CD4-positive, CD25-positive, alpha-beta regulatory T cell (primary cell): ENCODE results near the gene PLCG2. TPM values are rescaled to one million over a fixed set of nuclear protein-coding genes. Genes with fewer than 3 reads are reported as not detected.
"Not testable (repeated sequence)": the region's sequence is repeated elsewhere in the genome, so short reads cannot be mapped to it uniquely, and the experiment has no call there.

ENCODE experiments used
- ATAC-seq, 2 donors: fragments of 150-1000 bp; cut with Tn5 transposase; one replicate each; pipeline ENCODE4 v1.10.0; 2021; ENCODE audit warnings: low read depth in 2 of 2, moderate number of reproducible peaks in 2 of 2, moderate library complexity in 1 of 2
- DNase-seq, 3 donors: peaks; one replicate each; pipeline versions ENCODE4 v3.0.0 to v3.0.0-alpha.2; 2012 to 2022; ENCODE audit warnings: mixed read lengths in 1 of 3
- H3K27ac ChIP-seq: one replicate; pipeline ENCODE4 v1.7.0; 2013; ENCODE audit warnings: mild to moderate bottlenecking, low read length; ENCODE audit not compliant: insufficient read depth, poor library complexity, severe bottlenecking
- H3K27me3 ChIP-seq: one replicate; pipeline ENCODE4 v1.7.0; 2013; ENCODE audit warnings: low read length; ENCODE audit not compliant: control insufficient read depth, insufficient read depth
- H3K36me3 ChIP-seq: one replicate; pipeline ENCODE4 v1.7.0; 2013; ENCODE audit warnings: mild to moderate bottlenecking, low read length, moderate library complexity; ENCODE audit not compliant: control insufficient read depth, insufficient read depth
- H3K4me1 ChIP-seq: 2 replicates; pipeline ENCODE4 v1.7.0; 2013; ENCODE audit warnings: mild to moderate bottlenecking, low read length; ENCODE audit not compliant: insufficient read depth, control insufficient read depth, poor library complexity, severe bottlenecking
- H3K4me3 ChIP-seq: one replicate; pipeline ENCODE4 v1.7.0; 2013; ENCODE audit warnings: low read depth, mild to moderate bottlenecking, low read length, moderate library complexity
- H3K9me3 ChIP-seq, 2 experiments: 1 replicate in 1 of 2; 2 replicates in 1 of 2; pipeline ENCODE4 v1.7.0; 2013; ENCODE audit warnings: low read length in 2 of 2, mild to moderate bottlenecking in 1 of 2, moderate library complexity in 1 of 2; ENCODE audit not compliant: control insufficient read depth in 2 of 2
- H3K27ac Mint-ChIP-seq, 3 donors: one replicate each; pipeline ENCODE4 v1.8.0; 2020 to 2022; ENCODE audit warnings: mild to moderate bottlenecking in 3 of 3, mixed read lengths in 3 of 3, moderate library complexity in 2 of 3
- H3K27me3 Mint-ChIP-seq: one replicate; pipeline ENCODE4 v1.8.0; 2022; ENCODE audit warnings: mild to moderate bottlenecking, mixed read lengths
- H3K36me3 Mint-ChIP-seq: one replicate; pipeline ENCODE4 v1.8.0; 2020; ENCODE audit warnings: mixed read lengths
- H3K4me1 Mint-ChIP-seq, 4 donors: one replicate each; pipeline ENCODE4 v1.8.0; 2020 to 2022; ENCODE audit warnings: mixed read lengths in 4 of 4, mild to moderate bottlenecking in 1 of 4
- H3K4me3 Mint-ChIP-seq, 4 donors: one replicate each; pipeline ENCODE4 v1.8.0; 2020 to 2022; ENCODE audit warnings: mild to moderate bottlenecking in 4 of 4, mixed read lengths in 4 of 4, moderate library complexity in 3 of 4
- H3K9me3 Mint-ChIP-seq, 7 donors: one replicate each; pipeline ENCODE4 v1.8.0; 2020 to 2022; ENCODE audit warnings: mixed read lengths in 7 of 7, mild to moderate bottlenecking in 3 of 7, moderate library complexity in 2 of 7
- polyA plus RNA-seq, 4 donors: library from polyadenylated mRNA; unstranded; fragments of 300-500 nt; fragmentation: Illumina TruSeq; gene quantifications; one replicate each; pipeline ENCODE4 v1.2.3, GENCODE V29; 2021
- total RNA-seq: library from RNA; stranded (reverse); gene quantifications from one replicate; pipeline ENCODE4 v1.2.3, GENCODE V29; 2022

PLCG2 gene
- total and polyA plus RNA-seq, 5 donors from 2014 or later: 0.59 to 3.8 (median 1.3) TPM; not detected in 1

DNA sequence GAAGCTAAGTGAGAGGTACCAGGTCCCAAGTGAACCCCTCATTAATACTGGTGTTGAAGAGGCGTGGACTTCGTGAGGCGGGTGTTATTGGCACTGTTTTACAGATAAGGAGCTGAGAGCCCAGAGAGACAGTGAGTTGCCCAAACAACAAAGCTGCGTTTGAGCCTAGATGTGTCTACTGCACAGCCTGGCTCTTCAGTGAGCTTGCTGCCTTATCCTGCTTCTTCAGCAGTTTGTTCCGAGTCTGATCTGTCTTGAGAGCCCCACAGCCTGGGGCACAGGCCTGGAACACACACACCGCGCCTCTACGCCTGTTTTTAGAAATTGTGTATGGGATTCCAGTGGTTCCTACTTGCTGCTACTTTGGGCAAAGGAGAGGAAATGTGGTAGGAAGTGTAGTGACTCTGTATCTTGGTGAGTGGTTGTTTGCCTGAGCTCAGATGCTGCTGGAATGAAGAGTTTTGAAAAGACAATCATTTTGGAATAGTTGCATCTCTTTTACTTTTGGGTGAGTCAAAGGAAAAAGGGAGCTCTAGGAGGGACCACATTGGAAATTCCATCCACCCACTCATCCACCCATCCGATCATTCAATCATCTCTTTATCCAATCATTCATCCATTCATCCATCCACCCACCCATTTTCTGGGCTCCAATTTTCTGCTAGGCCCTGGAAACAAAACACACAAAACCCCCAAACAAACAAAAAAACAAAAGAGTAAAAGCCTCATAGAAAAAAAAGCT lies 22.3 kb upstream of the PLCG2 start:
- peaks cover 5% of the 10 kb centered on the region for H3K27me3 Mint-ChIP-seq
- no peak overlapping the region for H3K4me3 ChIP-seq
- H3K27ac ChIP-seq: no peak overlapping the region
- peaks cover 0 to 2% (median 0%) of the 10 kb centered on the region in 7 donors for H3K9me3 Mint-ChIP-seq
- peaks cover 0 to 2% (median 0%) of the 10 kb centered on the region in 4 donors for H3K4me1 Mint-ChIP-seq
- H3K27ac Mint-ChIP-seq: no peak overlapping the region
- no peak overlapping the region for H3K4me3 Mint-ChIP-seq
- ATAC-seq (no peak), DNase-seq (no peak)
- H3K36me3 Mint-ChIP-seq: no peaks in the 10 kb centered on the region
- no peaks in the 10 kb centered on the region for H3K9me3 ChIP-seq
- peaks cover 2% of the 10 kb centered on the region for H3K27me3 ChIP-seq
- H3K4me1 ChIP-seq: no peaks in the 10 kb centered on the region
- no peaks in the 10 kb centered on the region for H3K36me3 ChIP-seq

DNA sequence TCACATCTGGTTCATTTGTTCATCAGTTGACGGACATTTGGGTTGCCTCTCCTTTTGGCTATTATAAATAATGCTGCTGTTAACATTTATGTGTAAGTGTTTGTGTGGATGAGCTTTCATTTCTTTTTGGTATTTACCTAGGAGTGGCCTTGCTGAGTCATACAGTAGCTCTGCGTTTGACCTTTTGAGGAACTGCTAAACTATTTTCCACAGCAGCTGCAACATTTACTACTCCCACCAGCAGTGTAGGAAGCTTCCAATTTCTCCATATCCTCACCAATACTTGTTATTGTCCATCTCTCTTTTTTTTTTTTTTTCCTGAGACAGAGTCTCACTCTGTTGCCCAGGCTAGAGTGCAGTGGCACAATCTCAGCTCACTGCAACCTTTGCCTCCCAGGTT lies 20.7 kb upstream of the PLCG2 start:
- H3K27me3 Mint-ChIP-seq: peaks cover 11% of the 10 kb centered on the region
- no peak overlapping the region for H3K27ac Mint-ChIP-seq
- no peak overlapping the region for H3K4me3 ChIP-seq
- no peaks in the 10 kb centered on the region for H3K36me3 ChIP-seq
- no peak overlapping the region for H3K4me3 Mint-ChIP-seq
- DNase-seq (no peak), ATAC-seq (no peak)
- H3K9me3 Mint-ChIP-seq: peaks cover 0 to 2% (median 0%) of the 10 kb centered on the region in 7 donors
- H3K27ac ChIP-seq: no peak overlapping the region
- H3K36me3 Mint-ChIP-seq: no peaks in the 10 kb centered on the region
- H3K9me3 ChIP-seq: no peaks in the 10 kb centered on the region
- H3K27me3 ChIP-seq: peaks cover 2% of the 10 kb centered on the region
- no peaks in the 10 kb centered on the region for H3K4me1 Mint-ChIP-seq
- H3K4me1 ChIP-seq: no peaks in the 10 kb centered on the region

DNA sequence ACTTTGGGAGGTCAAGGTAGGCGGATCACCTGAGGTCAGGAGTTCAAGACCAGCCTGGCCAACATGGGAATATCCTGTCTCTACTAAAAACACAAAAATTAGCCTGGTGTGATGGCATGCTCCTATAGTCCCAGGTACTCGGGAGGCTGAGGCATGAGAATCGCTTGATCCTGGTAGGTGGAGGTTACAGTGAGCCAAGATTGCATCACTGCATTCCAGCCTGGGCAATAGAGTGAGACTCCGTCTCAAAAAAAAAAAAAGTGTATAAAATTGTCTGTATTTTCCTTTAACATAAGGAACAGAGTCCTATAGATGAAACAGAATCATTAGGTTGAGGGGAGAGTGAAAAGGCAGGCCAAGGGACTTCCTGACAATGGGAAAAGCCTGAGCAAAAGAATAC lies 16.8 kb upstream of the PLCG2 start:
- DNase-seq, H3K27me3 ChIP-seq, H3K4me1 Mint-ChIP-seq, H3K4me3 Mint-ChIP-seq, H3K36me3 Mint-ChIP-seq, H3K9me3 ChIP-seq, H3K9me3 Mint-ChIP-seq, H3K4me3 ChIP-seq, H3K27ac Mint-ChIP-seq, H3K36me3 ChIP-seq, H3K27ac ChIP-seq, ATAC-seq, H3K4me1 ChIP-seq: not testable (repeated sequence)
- peaks cover 18% of the 10 kb centered on the region for H3K27me3 Mint-ChIP-seq

DNA sequence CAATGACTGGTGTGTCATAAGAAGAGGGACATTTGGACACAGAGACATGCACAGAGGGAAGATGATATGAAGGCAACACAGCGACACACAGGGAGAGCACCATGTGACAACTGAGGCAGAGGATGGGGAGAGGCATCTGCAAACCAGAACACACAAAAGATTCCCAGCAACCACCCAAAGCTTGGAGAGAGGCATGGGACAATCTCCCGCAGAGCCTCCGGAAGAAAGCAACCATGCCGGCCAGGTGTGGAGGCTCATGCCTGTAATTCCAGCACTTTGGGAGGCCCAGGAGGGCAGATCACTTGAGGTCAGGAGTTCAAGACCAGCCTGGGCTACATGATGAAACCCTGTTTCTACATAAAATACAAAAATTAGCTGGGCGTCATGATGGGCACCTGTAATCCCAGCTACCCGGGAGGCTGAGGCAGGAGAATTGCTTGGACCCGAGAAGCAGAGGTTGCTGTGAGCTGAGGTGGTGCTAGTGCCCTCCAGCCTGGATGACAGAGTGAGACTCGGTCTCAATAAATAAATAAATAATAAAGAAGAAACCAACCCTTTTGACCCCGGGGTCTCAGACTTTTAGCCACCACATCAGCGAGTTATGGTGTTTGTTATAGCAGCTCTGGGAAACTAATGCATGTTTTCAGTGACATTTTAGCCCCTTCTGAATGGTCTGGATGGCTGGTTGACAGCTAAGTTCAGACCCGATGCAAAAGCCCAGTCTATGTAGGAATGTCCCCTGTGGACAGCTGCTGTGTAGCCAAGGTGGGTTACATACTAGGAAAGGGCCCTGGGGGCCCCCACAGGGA lies 13.8 kb upstream of the PLCG2 start:
- ATAC-seq: no peak
- peaks cover 0 to 1% (median 0%) of the 10 kb centered on the region in 7 donors for H3K9me3 Mint-ChIP-seq
- H3K27me3 Mint-ChIP-seq: peaks cover 15% of the 10 kb centered on the region
- Histone ChIP-seq H3K9me3 (no peaks in the 10 kb centered on the region), H3K36me3 (no peaks in the 10 kb centered on the region), H3K4me3 (no peak overlapping the region), H3K27ac (no peak overlapping the region), H3K4me1 (no peaks in the 10 kb centered on the region), H3K27me3 (no peaks in the 10 kb centered on the region)
- H3K4me3 Mint-ChIP-seq: no peak overlapping the region
- no peak for DNase-seq
- no peaks in the 10 kb centered on the region for H3K4me1 Mint-ChIP-seq
- no peaks in the 10 kb centered on the region for H3K36me3 Mint-ChIP-seq
- no peak overlapping the region for H3K27ac Mint-ChIP-seq

DNA sequence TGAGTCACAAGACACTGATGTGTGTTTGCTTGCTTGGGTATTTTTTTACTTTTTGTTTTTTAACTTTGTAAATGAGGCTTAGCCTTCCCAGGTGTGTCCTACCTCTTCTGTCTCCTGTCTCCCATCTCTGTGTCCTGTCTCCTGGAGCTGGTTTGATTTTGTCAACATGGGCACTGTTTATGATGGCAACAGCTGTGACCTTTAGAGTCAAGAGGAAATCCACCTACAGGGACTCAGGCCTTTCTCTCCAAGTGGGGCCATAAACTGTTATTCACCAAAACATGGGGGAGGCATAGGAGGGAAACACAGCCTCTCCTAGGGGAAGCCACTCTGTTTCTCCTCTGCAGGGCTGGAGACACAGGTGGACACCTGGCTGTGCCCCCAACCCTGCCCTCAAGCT lies 13.1 kb upstream of the PLCG2 start:
- no peak for ATAC-seq
- H3K27ac Mint-ChIP-seq: no peak overlapping the region
- Histone ChIP-seq H3K27ac (no peak overlapping the region), H3K4me1 (no peaks in the 10 kb centered on the region), H3K4me3 (no peak overlapping the region), H3K27me3 (no peaks in the 10 kb centered on the region), H3K9me3 (no peaks in the 10 kb centered on the region), H3K36me3 (no peaks in the 10 kb centered on the region)
- H3K4me1 Mint-ChIP-seq: no peaks in the 10 kb centered on the region
- peaks cover 13% of the 10 kb centered on the region for H3K27me3 Mint-ChIP-seq
- peaks cover 0 to 1% (median 0%) of the 10 kb centered on the region in 7 donors for H3K9me3 Mint-ChIP-seq
- H3K36me3 Mint-ChIP-seq: no peaks in the 10 kb centered on the region
- H3K4me3 Mint-ChIP-seq: no peak overlapping the region
- no peak for DNase-seq

DNA sequence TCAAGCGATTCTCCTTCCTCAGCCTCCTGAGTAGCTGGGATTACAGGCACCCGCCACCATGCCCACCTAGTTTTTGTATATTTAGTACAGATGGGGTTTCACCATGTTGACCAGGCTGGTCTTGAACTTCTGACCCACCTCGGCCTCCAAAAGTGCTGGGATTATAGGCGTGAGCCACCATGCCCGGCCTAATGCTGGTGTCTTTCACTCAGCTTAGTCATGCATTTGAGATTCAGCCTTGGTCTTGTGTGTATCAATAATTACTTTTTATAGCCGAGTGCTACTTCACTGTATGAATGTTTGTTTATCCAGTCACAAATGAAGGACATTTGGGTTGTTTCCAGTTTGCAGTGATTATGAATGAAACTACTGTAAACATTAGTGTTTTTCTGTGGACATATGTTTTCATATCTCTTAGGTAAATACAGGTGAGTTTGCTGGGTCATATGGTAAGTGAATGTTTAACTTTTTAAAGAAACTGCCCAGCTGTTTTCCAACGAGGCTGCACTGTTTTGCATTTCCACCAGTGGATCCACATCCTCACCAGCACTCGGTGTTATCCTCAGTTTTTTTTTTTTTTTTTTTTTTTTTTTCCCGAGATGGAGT lies 11.0 kb upstream of the PLCG2 start:
- Histone ChIP-seq H3K4me3 (no peak overlapping the region), H3K9me3 (no peaks in the 10 kb centered on the region), H3K4me1 (no peaks in the 10 kb centered on the region), H3K27ac (no peak overlapping the region), H3K27me3 (no peaks in the 10 kb centered on the region), H3K36me3 (no peaks in the 10 kb centered on the region)
- Mint-ChIP-seq H3K27ac (no peak overlapping the region), H3K4me3 (no peak overlapping the region), H3K27me3 (peaks cover 10% of the 10 kb centered on the region), H3K36me3 (no peaks in the 10 kb centered on the region), H3K4me1 (no peaks in the 10 kb centered on the region), H3K9me3 (peaks cover 0 to 1% (median 0%) of the 10 kb centered on the region in 7 donors)
- ATAC-seq: no peak
- no peak for DNase-seq

- no peaks in the 10 kb centered on the region for H3K9me3 ChIP-seq
- DNase-seq (no peak), ATAC-seq (no peak)
- Mint-ChIP-seq H3K4me1 (no peaks in the 10 kb centered on the region), H3K4me3 (no peak overlapping the region), H3K36me3 (no peaks in the 10 kb centered on the region), H3K27ac (no peak overlapping the region), H3K27me3 (peaks cover 15% of the 10 kb centered on the region), H3K9me3 (peaks cover 0 to 1% (median 0%) of the 10 kb centered on the region in 7 donors)
- H3K4me1 ChIP-seq: no peaks in the 10 kb centered on the region
- no peaks in the 10 kb centered on the region for H3K36me3 ChIP-seq
- H3K27me3 ChIP-seq: no peaks in the 10 kb centered on the region
- no peak overlapping the region for H3K27ac ChIP-seq
- H3K4me3 ChIP-seq: no peak overlapping the region
These were observed 9.1 kb upstream of the PLCG2 start for GRCh38 chr16:81770008-81770407.
